HCT116 (cell line): ENCODE results near the gene GPR107. TPM values are rescaled to one million over a fixed set of nuclear protein-coding genes. Genes with fewer than 3 reads are reported as not detected.

Experiments used
- ATAC-seq: fragments of 200-7000 bp; cut with Tn5 transposase; 2 replicates; pipeline ENCODE4 v1.9.1; 2020; ENCODE audit warnings: mild to moderate bottlenecking, moderate library complexity
- BruUV-seq: library from RNA; stranded (reverse); fragments of 400-500 nt; replicated peaks from 2 replicates; lab custom pipeline; 2021; lab: Mats Ljungman, UMichigan
- CTCF ChIA-PET: fragments of 300-600 bp; sonication (Branson Sonifier 250); formaldehyde crosslinking; loops from one replicate; lab custom pipeline; 2021; ENCODE audit warnings: antibody characterized with exemption; lab: Charles Lee
- POLR2A ChIA-PET: fragments of 300-600, 350-600 bp; sonication (Branson Sonifier 250); formaldehyde crosslinking; loops from one replicate; lab custom pipeline; 2021; ENCODE audit warnings: antibody characterized with exemption; lab: Charles Lee
- RAD21 ChIA-PET, 2 experiments: fragments of 300-600 bp; sonication (Branson Sonifier 250); formaldehyde crosslinking; loops; one replicate each; lab custom pipeline; 2023; ENCODE audit warnings: low total read pairs in 2 of 2; ENCODE audit not compliant: uncharacterized antibody in 2 of 2, unreplicated experiment in 2 of 2, low non-redundant PET in 1 of 2; lab: Charles Lee
- DNase-seq: peaks from one replicate; pipeline ENCODE4 v3.0.0-alpha.2; 2010; ENCODE audit warnings: low read depth, low spot score
- H2AFZ ChIP-seq: fragments of 200-600 bp; shearing (Covaris generic), sonication (generic); 2 replicates; pipeline ENCODE4 v1.6.1; 2017; ENCODE audit warnings: low read depth, mixed run types, mixed read lengths, antibody characterized with exemption, low read length; ENCODE audit not compliant: poor library complexity, severe bottlenecking
- H3K27ac ChIP-seq: 2 replicates; pipeline ENCODE4 v1.5.1; 2012; ENCODE audit warnings: low read depth, low read length
- H3K27me3 ChIP-seq: fragments of 200-600 bp; sonication (generic); 2 replicates; pipeline ENCODE4 v1.6.1; 2016; ENCODE audit warnings: mixed run types, low read length, mixed read lengths; ENCODE audit not compliant: insufficient read depth
- H3K36me3 ChIP-seq, 2 experiments: fragments of 200-500 bp in 1 of 2; fragments of 200-600 bp in 1 of 2; sonication (Bioruptor generic) in 1 of 2; sonication (generic) in 1 of 2; 2 replicates each; pipeline versions ENCODE4 v1.5.1 to v1.6.1; 2014 to 2016; ENCODE audit warnings: low read length in 2 of 2, inconsistent platforms in 1 of 2, mixed read lengths in 1 of 2, mixed run types in 1 of 2; ENCODE audit not compliant: insufficient read depth in 2 of 2, control insufficient read depth in 1 of 2
- H3K4me1 ChIP-seq, 2 experiments: fragments of 200-600 bp in 1 of 2; sonication (generic) in 1 of 2; 2 replicates each; pipeline versions ENCODE4 v1.5.1 to v1.6.1; 2012 to 2017; ENCODE audit warnings: low read length in 2 of 2, inconsistent platforms in 1 of 2, mild to moderate bottlenecking in 1 of 2, mixed read lengths in 1 of 2, mixed run types in 1 of 2, moderate library complexity in 1 of 2; ENCODE audit not compliant: insufficient read depth in 2 of 2, control insufficient read depth in 1 of 2
- H3K4me2 ChIP-seq: fragments of 200-600 bp; sonication (generic); 2 replicates; pipeline ENCODE4 v1.6.1; 2017; ENCODE audit warnings: mixed run types, low read length, mixed read lengths
- H3K4me3 ChIP-seq, 2 experiments: fragments of 200-600 bp in 1 of 2; sonication (generic) in 1 of 2; replicated peaks in 1 of 2; 2 replicates each; pipeline ENCODE4 v1.5.1; 2011 to 2016; ENCODE audit warnings: low read length in 2 of 2, control low read depth in 1 of 2, low read depth in 1 of 2, mild to moderate bottlenecking in 1 of 2, mixed read lengths in 1 of 2, mixed run types in 1 of 2
- H3K79me2 ChIP-seq: fragments of 200-600 bp; sonication (generic); 2 replicates; pipeline ENCODE4 v1.6.1; 2017; ENCODE audit warnings: mild to moderate bottlenecking, mixed run types, low read length, moderate library complexity, mixed read lengths; ENCODE audit not compliant: insufficient read depth
- H3K9ac ChIP-seq: fragments of 200-600 bp; sonication (generic); 2 replicates; pipeline ENCODE4 v1.6.1; 2016; ENCODE audit warnings: low read length, mixed read lengths
- H3K9me2 ChIP-seq: fragments of 200-600 bp; sonication (generic), shearing (Covaris generic); 2 replicates; pipeline ENCODE4 v1.6.1; 2017; ENCODE audit warnings: mixed run types, mild to moderate bottlenecking, moderate library complexity; ENCODE audit not compliant: insufficient read depth
- H3K9me3 ChIP-seq, 2 experiments: fragments of 200-500 bp in 1 of 2; fragments of 200-600 bp in 1 of 2; sonication (Bioruptor generic) in 1 of 2; sonication (generic) in 1 of 2; 2 replicates each; pipeline ENCODE4 v1.6.1; 2014 to 2017; ENCODE audit warnings: low read length in 2 of 2, mixed read lengths in 2 of 2, inconsistent platforms in 1 of 2, low read depth in 1 of 2, mild to moderate bottlenecking in 1 of 2, mixed run types in 1 of 2, moderate library complexity in 1 of 2; ENCODE audit not compliant: control insufficient read depth in 1 of 2, insufficient read depth in 1 of 2
- H4K20me1 ChIP-seq: fragments of 200-600 bp; sonication (generic), shearing (Covaris generic); 2 replicates; pipeline ENCODE4 v1.6.1; 2017; ENCODE audit warnings: mixed run types, mild to moderate bottlenecking, moderate library complexity; ENCODE audit not compliant: insufficient read depth
- CEBPB ChIP-seq: IDR thresholded peaks from 2 replicates; pipeline ENCODE4 v1.6.1; 2012; ENCODE audit warnings: low read depth
- EGR1 ChIP-seq: IDR thresholded peaks from 2 replicates; pipeline ENCODE4 v1.6.1; 2012; ENCODE audit warnings: low read depth
- EZH2phosphoT487 ChIP-seq: fragments of 200-600 bp; IDR thresholded peaks from 2 replicates; pipeline ENCODE4 v1.6.1; 2018; ENCODE audit warnings: antibody characterized with exemption, borderline replicate concordance
- FOSL1 ChIP-seq: IDR thresholded peaks from 2 replicates; pipeline ENCODE4 v1.6.1; 2012; ENCODE audit warnings: low read depth
- JUND ChIP-seq: IDR thresholded peaks from 2 replicates; pipeline ENCODE4 v1.6.1; 2012
- RAD21 ChIP-seq: IDR thresholded peaks from 2 replicates; pipeline ENCODE4 v1.6.1; 2012; ENCODE audit warnings: low read depth, mild to moderate bottlenecking
- SIN3A ChIP-seq: IDR thresholded peaks from 2 replicates; pipeline ENCODE4 v1.6.1; 2012; ENCODE audit warnings: low read depth
- SP1 ChIP-seq: IDR thresholded peaks from 2 replicates; pipeline ENCODE4 v1.6.1; 2012; ENCODE audit warnings: low read depth
- SRF ChIP-seq: IDR thresholded peaks from 2 replicates; pipeline ENCODE4 v1.6.1; 2012; ENCODE audit warnings: low read depth
- TCF7L2 ChIP-seq: IDR thresholded peaks from 2 replicates; pipeline ENCODE4 v1.7.0; 2011; ENCODE audit warnings: borderline replicate concordance, inconsistent platforms; ENCODE audit not compliant: insufficient read depth, insufficient read length; ENCODE audit errors: extremely low read depth
- YY1 ChIP-seq: IDR thresholded peaks from 2 replicates; pipeline ENCODE4 v1.6.1; 2011; ENCODE audit warnings: low read length, low read depth, moderate library complexity, mild to moderate bottlenecking; ENCODE audit not compliant: insufficient replicate concordance; ENCODE audit errors: extremely low read depth
- ZFX ChIP-seq: fragments of 450-650 bp; IDR thresholded peaks from 2 replicates; pipeline ENCODE4 v1.6.1; 2017
- ZNF274 ChIP-seq: fragments of 200-500 bp; sonication (Bioruptor generic); IDR thresholded peaks from 2 replicates; pipeline ENCODE4 v1.6.1; 2014; ENCODE audit warnings: mild to moderate bottlenecking, low read depth, low read length, inconsistent platforms
- intact Hi-C: fragments of 100-400 bp; cut with micrococcal nuclease; formaldehyde crosslinking; loops from 2 replicates; pipeline ENCODE4 v1.10.0; 2022
- total RNA-seq: library from RNA; stranded (reverse); gene quantifications from one replicate; pipeline ENCODE4 v1.2.1, GENCODE V29; 2021; ENCODE audit not compliant: unreplicated experiment
- TF ChIP-seq, protein P1 (sequence below): IDR thresholded peaks from 2 replicates; pipeline ENCODE4 v1.6.1; 2012
- TF ChIP-seq, protein P2 (sequence below): IDR thresholded peaks from 2 replicates; pipeline ENCODE4 v1.6.1; 2012
- TF ChIP-seq, protein P3 (sequence below), 3 experiments: fragments of 200-600 bp in 1 of 3; sonication (generic) in 1 of 3; IDR thresholded peaks in 2 of 3; conservative IDR thresholded peaks in 1 of 3; 2 replicates each; pipeline ENCODE4 v1.5.1; 2012 to 2017; ENCODE audit warnings: low read depth in 2 of 3, low read length in 2 of 3, antibody characterized with exemption in 1 of 3, borderline replicate concordance in 1 of 3, control low read depth in 1 of 3, mild to moderate bottlenecking in 1 of 3, mixed read lengths in 1 of 3, mixed run types in 1 of 3, moderate library complexity in 1 of 3; ENCODE audit not compliant: insufficient read depth in 1 of 3

Gene GPR107
- total RNA-seq, 1 experiment from 2014 or later: 32.5 TPM

DNA sequence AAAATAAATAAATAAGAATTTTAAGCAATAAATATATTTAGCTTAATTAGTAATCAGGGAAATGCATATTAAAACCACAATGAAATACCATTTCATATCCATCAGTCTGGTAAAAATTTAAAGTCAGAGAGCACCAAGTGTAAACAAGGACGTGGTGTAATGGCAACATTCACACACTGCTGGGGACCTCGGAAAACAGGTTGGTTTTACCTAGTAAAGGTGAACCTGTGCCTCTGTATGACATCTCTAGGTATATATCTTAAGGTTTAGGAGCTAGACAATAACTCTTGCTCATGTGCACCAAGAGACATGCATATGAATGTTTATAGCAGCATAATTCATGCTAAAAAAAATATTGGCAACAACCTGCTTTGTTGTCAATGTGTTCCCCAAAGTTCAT lies 40.4 kb upstream of the GPR107 start:
- Histone ChIP-seq H3K36me3 (no peaks in the 10 kb centered on the region), H3K79me2 (no peaks in the 10 kb centered on the region), H3K4me2 (no peak overlapping the region), H3K27me3 (no peaks in the 10 kb centered on the region), H3K9me2 (no peaks in the 10 kb centered on the region), H3K4me3 (no peak overlapping the region), H4K20me1 (no peaks in the 10 kb centered on the region), H3K27ac (no peak overlapping the region), H3K9me3 (peaks cover 0 to 4% of the 10 kb centered on the region in 2 experiments; a peak in 2 of 4 replicates), H2AFZ (no peak overlapping the region), H3K9ac (no peak overlapping the region), H3K4me1 (no peaks in the 10 kb centered on the region)
- RAD21 ChIA-PET: no interaction called here
- intact Hi-C loops: no loop called here
- TF ChIP-seq JUND: no peak
- TF ChIP-seq, protein P1, sequence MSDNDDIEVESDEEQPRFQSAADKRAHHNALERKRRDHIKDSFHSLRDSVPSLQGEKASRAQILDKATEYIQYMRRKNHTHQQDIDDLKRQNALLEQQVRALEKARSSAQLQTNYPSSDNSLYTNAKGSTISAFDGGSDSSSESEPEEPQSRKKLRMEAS: no peak
- TF ChIP-seq FOSL1: no peak
- TF ChIP-seq EZH2phosphoT487: no peak
- TF ChIP-seq, protein P2, sequence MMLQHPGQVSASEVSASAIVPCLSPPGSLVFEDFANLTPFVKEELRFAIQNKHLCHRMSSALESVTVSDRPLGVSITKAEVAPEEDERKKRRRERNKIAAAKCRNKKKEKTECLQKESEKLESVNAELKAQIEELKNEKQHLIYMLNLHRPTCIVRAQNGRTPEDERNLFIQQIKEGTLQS: no peak
- ATAC-seq (no peak), DNase-seq (no peak)
- POLR2A ChIA-PET: no interaction called here
- BruUV-seq: no TSS peak
- CTCF ChIA-PET: no interaction called here

DNA sequence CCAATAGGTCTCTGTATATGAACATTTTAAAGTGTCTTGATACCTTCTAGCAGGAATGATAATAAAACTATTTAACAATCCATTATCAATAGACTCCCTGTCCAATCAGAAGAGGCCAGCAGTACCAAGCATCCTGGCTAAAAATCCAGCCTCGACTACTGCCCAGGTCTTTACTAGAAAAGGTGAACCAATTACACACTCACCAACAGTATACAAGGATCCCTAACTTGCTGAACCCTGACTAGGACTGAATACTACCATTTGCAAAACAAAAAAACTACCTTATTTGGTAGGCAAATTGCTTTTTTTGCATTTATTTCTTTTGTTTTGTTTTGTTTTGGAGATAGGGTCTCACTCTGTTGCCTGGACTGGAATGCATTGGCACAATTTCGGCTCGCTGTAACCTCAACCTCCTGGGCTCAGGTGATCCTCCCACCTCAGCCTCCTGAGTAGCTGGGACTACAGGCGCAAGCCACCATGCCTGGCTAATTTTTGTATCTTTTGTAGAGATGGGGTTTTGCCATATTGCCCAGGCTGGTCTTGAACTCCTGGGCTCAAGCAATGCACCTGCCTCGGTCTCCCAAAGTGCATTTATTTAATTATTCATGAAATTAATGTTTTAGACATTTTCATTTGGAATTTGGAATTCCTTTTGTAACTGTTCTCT lies 38.2 kb upstream of the GPR107 start:
- Histone ChIP-seq H3K9ac (no peak overlapping the region), H4K20me1 (no peaks in the 10 kb centered on the region), H3K79me2 (no peaks in the 10 kb centered on the region), H3K4me2 (no peak overlapping the region), H3K9me3 (peaks cover 0 to 4% of the 10 kb centered on the region in 2 experiments; a peak in 2 of 4 replicates), H3K9me2 (no peaks in the 10 kb centered on the region), H3K4me3 (no peak overlapping the region), H3K4me1 (no peaks in the 10 kb centered on the region), H3K36me3 (no peaks in the 10 kb centered on the region), H3K27ac (no peak overlapping the region), H3K27me3 (no peaks in the 10 kb centered on the region), H2AFZ (no peak overlapping the region)
- no TSS peak for BruUV-seq
- RAD21 ChIA-PET: no interaction called here
- intact Hi-C loops: no loop called here
- POLR2A ChIA-PET: no interaction called here
- CTCF ChIA-PET: no interaction called here
- no peak for DNase-seq
- no peak for ATAC-seq
- no peak for TF ChIP-seq RAD21
- no peak for TF ChIP-seq ZNF274
- TF ChIP-seq SIN3A: no peak
- no peak for TF ChIP-seq TCF7L2
- no peak for TF ChIP-seq EGR1
- TF ChIP-seq, protein P3, sequence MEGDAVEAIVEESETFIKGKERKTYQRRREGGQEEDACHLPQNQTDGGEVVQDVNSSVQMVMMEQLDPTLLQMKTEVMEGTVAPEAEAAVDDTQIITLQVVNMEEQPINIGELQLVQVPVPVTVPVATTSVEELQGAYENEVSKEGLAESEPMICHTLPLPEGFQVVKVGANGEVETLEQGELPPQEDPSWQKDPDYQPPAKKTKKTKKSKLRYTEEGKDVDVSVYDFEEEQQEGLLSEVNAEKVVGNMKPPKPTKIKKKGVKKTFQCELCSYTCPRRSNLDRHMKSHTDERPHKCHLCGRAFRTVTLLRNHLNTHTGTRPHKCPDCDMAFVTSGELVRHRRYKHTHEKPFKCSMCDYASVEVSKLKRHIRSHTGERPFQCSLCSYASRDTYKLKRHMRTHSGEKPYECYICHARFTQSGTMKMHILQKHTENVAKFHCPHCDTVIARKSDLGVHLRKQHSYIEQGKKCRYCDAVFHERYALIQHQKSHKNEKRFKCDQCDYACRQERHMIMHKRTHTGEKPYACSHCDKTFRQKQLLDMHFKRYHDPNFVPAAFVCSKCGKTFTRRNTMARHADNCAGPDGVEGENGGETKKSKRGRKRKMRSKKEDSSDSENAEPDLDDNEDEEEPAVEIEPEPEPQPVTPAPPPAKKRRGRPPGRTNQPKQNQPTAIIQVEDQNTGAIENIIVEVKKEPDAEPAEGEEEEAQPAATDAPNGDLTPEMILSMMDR (IDR thresholded peaks at IDR 0.05 in 2 of 3, conservative IDR thresholded peaks at IDR 0.05 in 1 of 3; ENCODE audit: borderline replicate concordance in 1 of 3, insufficient read depth in 1 of 3, low read depth in 2 of 3, low read length in 2 of 3): no peak
- no peak for TF ChIP-seq SP1
- no peak for TF ChIP-seq SRF
- TF ChIP-seq ZFX: no peak
- TF ChIP-seq FOSL1: no peak
- TF ChIP-seq CEBPB: no peak
- TF ChIP-seq YY1: no peak
